Hippocampal formation (tissue), 2 donors: ENCODE measurements around the gene CDH24.

Experiments
- DNase-seq, 2 donors: peaks; one replicate each; lab custom pipeline; 2025; lab: John Stamatoyannopoulos, UW

Gene CDH24

GRCh38 chr14:23089498-23090253, 32.4 kb upstream of the CDH24 start:
- DNase-seq, result no peak

- DNase-seq, result no peak
These were observed 29.2 kb upstream of the CDH24 start for GRCh38 chr14:23086565-23086964.

- DNase-seq, result no peak
These were observed 28.1 kb upstream of the CDH24 start for GRCh38 chr14:23085458-23085857.

- DNase-seq, result no peak
These were observed 23.2 kb upstream of the CDH24 start for GRCh38 chr14:23080474-23080873.

- no peak for DNase-seq
These were observed 22.4 kb upstream of the CDH24 start for GRCh38 chr14:23079716-23080115.

GRCh38 chr14:23078692-23079116, 21.4 kb upstream of the CDH24 start:
- no peak for DNase-seq

- DNase-seq, result no peak
These were observed 20.6 kb upstream of the CDH24 start for GRCh38 chr14:23077962-23078361.

GRCh38 chr14:23076785-23077408, 19.6 kb upstream of the CDH24 start:
- DNase-seq, result no peak

GRCh38 chr14:23074906-23075305, 17.6 kb upstream of the CDH24 start:
- DNase-seq, result no peak

GRCh38 chr14:23071921-23072539, 14.7 kb upstream of the CDH24 start:
- DNase-seq, result no peak

- no peak for DNase-seq
These were observed 14.1 kb upstream of the CDH24 start for GRCh38 chr14:23071244-23071920.

- no peak for DNase-seq
These were observed 13.2 kb upstream of the CDH24 start for GRCh38 chr14:23070262-23071129.

GRCh38 chr14:23069413-23069806, 12.1 kb upstream of the CDH24 start:
- no peak for DNase-seq

- no peak for DNase-seq
These were observed 11.6 kb upstream of the CDH24 start for GRCh38 chr14:23068789-23069412.

GRCh38 chr14:23067847-23068788, 10.8 kb upstream of the CDH24 start:
- DNase-seq, result no peak

GRCh38 chr14:23066855-23067744, 9.8 kb upstream of the CDH24 start:
- DNase-seq, result no peak

- DNase-seq, result no peak
These were observed 9.0 kb upstream of the CDH24 start for GRCh38 chr14:23066368-23066767.

- no peak for DNase-seq
These were observed 6.3 kb upstream of the CDH24 start for GRCh38 chr14:23063601-23064000.

GRCh38 chr14:23062002-23062401, 4.7 kb upstream of the CDH24 start:
- DNase-seq, result no peak
